Nephron (organoid): ENCODE results near the gene INTS7.

Source experiments
- H3K27ac Mint-ChIP-seq, 3 experiments: 2 replicates each; pipeline ENCODE4 v1.8.0; 2020; ENCODE audit warnings: mixed read lengths in 3 of 3, mild to moderate bottlenecking in 2 of 3, moderate library complexity in 1 of 3
- H3K27me3 Mint-ChIP-seq: 2 replicates; pipeline ENCODE4 v1.8.0; 2021; ENCODE audit warnings: low read depth, mild to moderate bottlenecking, moderate library complexity, mixed read lengths
- H3K36me3 Mint-ChIP-seq: 2 replicates; pipeline ENCODE4 v1.8.0; 2020; ENCODE audit warnings: low read depth, mixed read lengths
- H3K4me1 Mint-ChIP-seq: 2 replicates; pipeline ENCODE4 v1.8.0; 2020; ENCODE audit warnings: mixed read lengths
- H3K4me3 Mint-ChIP-seq, 3 experiments: 2 replicates each; pipeline ENCODE4 v1.8.0; 2020; ENCODE audit warnings: mild to moderate bottlenecking in 3 of 3, mixed read lengths in 3 of 3, moderate library complexity in 2 of 3
- H3K9me3 Mint-ChIP-seq: 2 replicates; pipeline ENCODE4 v1.8.0; 2020; ENCODE audit warnings: mixed read lengths
- TF ChIP-seq, protein P1 (sequence below), 3 experiments: fragments of 200-600 bp; sonication (generic); IDR thresholded peaks; one replicate each; pipeline ENCODE4 v1.5.0; 2021; ENCODE audit warnings: antibody characterized with exemption in 3 of 3; ENCODE audit not compliant: unreplicated experiment in 3 of 3

Gene INTS7

DNA sequence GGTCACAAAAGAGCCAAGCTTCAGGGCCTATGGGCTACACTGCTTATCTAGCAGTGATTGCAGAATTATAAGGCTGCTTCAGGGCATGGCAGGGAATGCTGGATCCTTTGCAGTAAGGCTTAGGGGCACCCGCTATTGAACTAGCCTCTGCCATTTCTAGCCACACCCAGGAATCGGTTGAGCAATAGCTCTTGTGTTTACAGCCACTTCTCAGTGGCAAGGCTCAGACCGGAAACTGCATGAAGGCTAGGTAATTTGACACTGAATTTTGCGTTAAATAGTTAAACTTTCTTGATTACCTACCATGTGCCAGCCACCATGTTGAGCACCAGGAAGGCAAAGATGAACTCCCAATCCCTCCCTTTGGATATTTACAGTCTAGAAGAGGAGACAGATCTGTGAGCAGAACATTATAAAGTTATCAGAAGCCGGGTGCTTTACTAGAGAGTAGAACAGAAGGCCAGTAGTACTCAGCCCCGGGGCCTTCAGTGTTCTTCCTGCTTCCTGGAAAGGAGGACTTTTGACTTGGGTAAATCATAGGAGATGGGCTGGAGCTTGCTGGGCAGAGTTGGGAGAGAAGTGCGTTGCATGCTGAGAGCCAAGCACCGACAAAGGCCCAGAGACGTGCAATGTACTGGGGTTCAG lies 106.2 kb downstream of the INTS7 start:
- Mint-ChIP-seq H3K36me3 (no peaks in the 10 kb centered on the region), H3K9me3 (no peaks in the 10 kb centered on the region), H3K27me3 (peaks cover 3% of the 10 kb centered on the region), H3K4me3 (no peak overlapping the region), H3K27ac (no peak overlapping the region), H3K4me1 (peaks cover 20% of the 10 kb centered on the region)
- TF ChIP-seq, protein P1, sequence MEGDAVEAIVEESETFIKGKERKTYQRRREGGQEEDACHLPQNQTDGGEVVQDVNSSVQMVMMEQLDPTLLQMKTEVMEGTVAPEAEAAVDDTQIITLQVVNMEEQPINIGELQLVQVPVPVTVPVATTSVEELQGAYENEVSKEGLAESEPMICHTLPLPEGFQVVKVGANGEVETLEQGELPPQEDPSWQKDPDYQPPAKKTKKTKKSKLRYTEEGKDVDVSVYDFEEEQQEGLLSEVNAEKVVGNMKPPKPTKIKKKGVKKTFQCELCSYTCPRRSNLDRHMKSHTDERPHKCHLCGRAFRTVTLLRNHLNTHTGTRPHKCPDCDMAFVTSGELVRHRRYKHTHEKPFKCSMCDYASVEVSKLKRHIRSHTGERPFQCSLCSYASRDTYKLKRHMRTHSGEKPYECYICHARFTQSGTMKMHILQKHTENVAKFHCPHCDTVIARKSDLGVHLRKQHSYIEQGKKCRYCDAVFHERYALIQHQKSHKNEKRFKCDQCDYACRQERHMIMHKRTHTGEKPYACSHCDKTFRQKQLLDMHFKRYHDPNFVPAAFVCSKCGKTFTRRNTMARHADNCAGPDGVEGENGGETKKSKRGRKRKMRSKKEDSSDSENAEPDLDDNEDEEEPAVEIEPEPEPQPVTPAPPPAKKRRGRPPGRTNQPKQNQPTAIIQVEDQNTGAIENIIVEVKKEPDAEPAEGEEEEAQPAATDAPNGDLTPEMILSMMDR (IDR thresholded peaks at IDR 0.05; ENCODE audit: unreplicated experiment in 3 of 3), result no peak

- Mint-ChIP-seq H3K36me3 (no peaks in the 10 kb centered on the region), H3K4me1 (peaks cover 20% of the 10 kb centered on the region), H3K9me3 (no peaks in the 10 kb centered on the region), H3K27ac (no peak overlapping the region), H3K4me3 (no peak overlapping the region), H3K27me3 (peaks cover under 1% of the 10 kb centered on the region)
- TF ChIP-seq, protein P1 (IDR thresholded peaks at IDR 0.05; ENCODE audit: unreplicated experiment in 3 of 3), result no peak
Observed at GRCh38 chr1:211928290-211928801, 107.0 kb downstream of the INTS7 start.

GRCh38 chr1:211925016-211925415 lies 110.3 kb downstream of the INTS7 start:
- Mint-ChIP-seq H3K9me3 (no peaks in the 10 kb centered on the region), H3K27me3 (peaks cover 4% of the 10 kb centered on the region), H3K36me3 (no peaks in the 10 kb centered on the region), H3K4me3 (no peak overlapping the region), H3K4me1 (peaks cover 12% of the 10 kb centered on the region), H3K27ac (no peak overlapping the region)
- TF ChIP-seq, protein P1 (IDR thresholded peaks at IDR 0.05; ENCODE audit: unreplicated experiment in 3 of 3), result no peak

GRCh38 chr1:211924256-211924655 lies 111.1 kb downstream of the INTS7 start:
- TF ChIP-seq, protein P1 (IDR thresholded peaks at IDR 0.05; ENCODE audit: unreplicated experiment in 3 of 3), result no peak
- peaks cover 4% of the 10 kb centered on the region for H3K27me3 Mint-ChIP-seq
- H3K4me1 Mint-ChIP-seq, result peaks cover 14% of the 10 kb centered on the region
- no peaks in the 10 kb centered on the region for H3K9me3 Mint-ChIP-seq
- no peak overlapping the region for H3K27ac Mint-ChIP-seq
- no peak overlapping the region for H3K4me3 Mint-ChIP-seq
- H3K36me3 Mint-ChIP-seq, result no peaks in the 10 kb centered on the region

- peaks cover 20% of the 10 kb centered on the region for H3K4me1 Mint-ChIP-seq
- no peak overlapping the region for H3K27ac Mint-ChIP-seq
Observed at GRCh38 chr1:211923095-211923494, 112.3 kb downstream of the INTS7 start.

More at GRCh38 chr1:211923095-211923494, 112.3 kb downstream of the INTS7 start:
- Mint-ChIP-seq H3K9me3 (no peaks in the 10 kb centered on the region), H3K36me3 (no peaks in the 10 kb centered on the region), H3K4me3 (no peak overlapping the region), H3K27me3 (peaks cover 4% of the 10 kb centered on the region)
- TF ChIP-seq, protein P1 (IDR thresholded peaks at IDR 0.05; ENCODE audit: unreplicated experiment in 3 of 3), result no peak
